Measurements from ENCODE around the gene CHCHD3.

DNA sequence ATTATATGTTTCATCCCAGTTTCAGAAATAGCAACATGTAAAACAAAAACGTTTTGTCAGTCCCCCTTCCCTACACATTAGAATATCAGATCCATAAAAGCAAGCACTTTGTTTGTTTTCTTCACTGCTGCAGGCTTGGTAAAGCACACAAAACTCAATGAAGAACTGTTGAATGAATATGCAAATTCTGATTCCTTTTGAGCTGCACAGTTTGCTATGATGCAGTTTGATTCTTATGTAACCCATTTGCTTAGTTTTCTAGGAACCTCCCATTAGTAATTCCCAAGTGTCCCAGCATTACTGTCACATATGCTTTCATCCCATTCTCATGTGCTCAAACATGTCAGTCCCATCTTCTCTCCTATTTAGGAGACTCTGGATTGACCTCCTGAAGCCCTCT lies 26.1 kb upstream of the CHCHD3 start:
- TF ChIP-seq, protein P1, sequence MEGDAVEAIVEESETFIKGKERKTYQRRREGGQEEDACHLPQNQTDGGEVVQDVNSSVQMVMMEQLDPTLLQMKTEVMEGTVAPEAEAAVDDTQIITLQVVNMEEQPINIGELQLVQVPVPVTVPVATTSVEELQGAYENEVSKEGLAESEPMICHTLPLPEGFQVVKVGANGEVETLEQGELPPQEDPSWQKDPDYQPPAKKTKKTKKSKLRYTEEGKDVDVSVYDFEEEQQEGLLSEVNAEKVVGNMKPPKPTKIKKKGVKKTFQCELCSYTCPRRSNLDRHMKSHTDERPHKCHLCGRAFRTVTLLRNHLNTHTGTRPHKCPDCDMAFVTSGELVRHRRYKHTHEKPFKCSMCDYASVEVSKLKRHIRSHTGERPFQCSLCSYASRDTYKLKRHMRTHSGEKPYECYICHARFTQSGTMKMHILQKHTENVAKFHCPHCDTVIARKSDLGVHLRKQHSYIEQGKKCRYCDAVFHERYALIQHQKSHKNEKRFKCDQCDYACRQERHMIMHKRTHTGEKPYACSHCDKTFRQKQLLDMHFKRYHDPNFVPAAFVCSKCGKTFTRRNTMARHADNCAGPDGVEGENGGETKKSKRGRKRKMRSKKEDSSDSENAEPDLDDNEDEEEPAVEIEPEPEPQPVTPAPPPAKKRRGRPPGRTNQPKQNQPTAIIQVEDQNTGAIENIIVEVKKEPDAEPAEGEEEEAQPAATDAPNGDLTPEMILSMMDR (IDR thresholded peaks at IDR 0.05) = no peak
- no peak for TF ChIP-seq POLR2A (IDR thresholded peaks at IDR 0.05)

All from thyroid gland (tissue), 4 donors.